HL-60/S4 treated with phorbol 12-myristate 13-acetate at 8.2 ng/mL for 4 days and 3 days (cell line): Measurements from ENCODE around the gene CLCA1.

Experiments used
- in situ Hi-C: fragments of 300-500 bp; cut with MboI; formaldehyde crosslinking; loops from 2 replicates; pipeline ENCODE4 v1.15.0; 2022; ENCODE audit warnings: low sequenced_read_pairs

The CLCA1 gene, protein sequence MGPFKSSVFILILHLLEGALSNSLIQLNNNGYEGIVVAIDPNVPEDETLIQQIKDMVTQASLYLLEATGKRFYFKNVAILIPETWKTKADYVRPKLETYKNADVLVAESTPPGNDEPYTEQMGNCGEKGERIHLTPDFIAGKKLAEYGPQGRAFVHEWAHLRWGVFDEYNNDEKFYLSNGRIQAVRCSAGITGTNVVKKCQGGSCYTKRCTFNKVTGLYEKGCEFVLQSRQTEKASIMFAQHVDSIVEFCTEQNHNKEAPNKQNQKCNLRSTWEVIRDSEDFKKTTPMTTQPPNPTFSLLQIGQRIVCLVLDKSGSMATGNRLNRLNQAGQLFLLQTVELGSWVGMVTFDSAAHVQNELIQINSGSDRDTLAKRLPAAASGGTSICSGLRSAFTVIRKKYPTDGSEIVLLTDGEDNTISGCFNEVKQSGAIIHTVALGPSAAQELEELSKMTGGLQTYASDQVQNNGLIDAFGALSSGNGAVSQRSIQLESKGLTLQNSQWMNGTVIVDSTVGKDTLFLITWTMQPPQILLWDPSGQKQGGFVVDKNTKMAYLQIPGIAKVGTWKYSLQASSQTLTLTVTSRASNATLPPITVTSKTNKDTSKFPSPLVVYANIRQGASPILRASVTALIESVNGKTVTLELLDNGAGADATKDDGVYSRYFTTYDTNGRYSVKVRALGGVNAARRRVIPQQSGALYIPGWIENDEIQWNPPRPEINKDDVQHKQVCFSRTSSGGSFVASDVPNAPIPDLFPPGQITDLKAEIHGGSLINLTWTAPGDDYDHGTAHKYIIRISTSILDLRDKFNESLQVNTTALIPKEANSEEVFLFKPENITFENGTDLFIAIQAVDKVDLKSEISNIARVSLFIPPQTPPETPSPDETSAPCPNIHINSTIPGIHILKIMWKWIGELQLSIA

GRCh38 chr1:86468501-86468977, at the start of gene CLCA1:
Gene CLCA1, plus strand, starts transcription at chr1:86468927. Its CDS starts 45 bp downstream, at chr1:86468972.
- in situ Hi-C loops, result no loop called here

- in situ Hi-C loops, result no loop called here
Measured at GRCh38 chr1:86419277-86419903, 49.3 kb upstream of the CLCA1 start.

GRCh38 chr1:86421601-86422280, 47.0 kb upstream of the CLCA1 start:
- in situ Hi-C loops, result no loop called here

GRCh38 chr1:86423473-86423872, 45.3 kb upstream of the CLCA1 start:
- in situ Hi-C loops, result no loop called here

- in situ Hi-C loops, result no loop called here
Measured at GRCh38 chr1:86423873-86424272, 44.9 kb upstream of the CLCA1 start, which contains the start of gene CLCA2. Gene CLCA2, plus strand, starts transcription at chr1:86424171. Its CDS starts 77 bp downstream, at chr1:86424248.

DNA sequence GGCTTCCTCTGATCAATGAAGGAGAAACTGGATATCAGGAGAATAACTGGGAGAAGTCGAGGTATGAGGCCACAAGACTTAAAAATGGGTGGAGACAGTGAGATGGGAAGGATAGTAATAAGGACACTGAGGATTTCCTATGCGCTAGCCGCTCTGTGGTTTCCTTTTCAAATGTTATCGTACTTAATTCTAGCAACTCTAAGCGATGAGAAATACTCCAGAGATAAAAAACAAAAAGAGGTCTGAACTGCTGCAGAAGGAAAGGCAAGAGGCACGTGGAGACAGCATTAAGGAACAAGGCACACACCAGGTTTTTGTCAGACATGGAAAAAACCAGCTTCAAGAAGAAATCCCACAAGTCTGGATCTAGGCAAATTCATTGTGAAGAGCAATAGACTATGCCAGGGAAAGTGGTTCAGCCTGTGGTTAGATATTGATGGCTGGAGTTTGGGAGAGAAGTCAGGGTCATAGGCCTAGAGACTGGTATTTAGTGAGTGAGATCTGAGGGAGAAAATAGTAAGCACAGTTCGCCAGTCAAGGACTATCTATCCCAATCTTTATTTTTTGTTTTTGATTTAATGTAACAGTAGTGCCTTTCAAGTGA, 39.5 kb upstream of the CLCA1 start:
- in situ Hi-C loops, result no loop called here

DNA sequence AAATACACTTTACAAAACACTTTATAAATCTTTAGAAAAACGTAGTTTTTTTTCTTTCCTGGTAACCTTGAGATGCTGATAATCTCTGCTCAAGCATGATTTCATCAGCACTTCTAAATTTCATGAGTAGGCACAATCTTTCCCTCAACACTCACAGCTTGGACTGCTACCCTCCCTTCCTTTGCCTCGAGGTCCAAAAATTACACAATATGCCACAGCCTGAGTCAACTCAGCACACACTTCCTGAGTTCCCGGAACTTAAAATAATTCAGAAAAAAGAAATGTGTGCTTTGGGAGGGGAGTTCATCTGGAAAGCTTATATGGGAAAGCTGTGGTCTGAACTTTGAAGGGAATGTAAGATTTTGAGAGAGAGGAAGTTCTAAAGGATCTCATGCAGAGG, 38.9 kb upstream of the CLCA1 start:
- in situ Hi-C loops, result no loop called here

DNA sequence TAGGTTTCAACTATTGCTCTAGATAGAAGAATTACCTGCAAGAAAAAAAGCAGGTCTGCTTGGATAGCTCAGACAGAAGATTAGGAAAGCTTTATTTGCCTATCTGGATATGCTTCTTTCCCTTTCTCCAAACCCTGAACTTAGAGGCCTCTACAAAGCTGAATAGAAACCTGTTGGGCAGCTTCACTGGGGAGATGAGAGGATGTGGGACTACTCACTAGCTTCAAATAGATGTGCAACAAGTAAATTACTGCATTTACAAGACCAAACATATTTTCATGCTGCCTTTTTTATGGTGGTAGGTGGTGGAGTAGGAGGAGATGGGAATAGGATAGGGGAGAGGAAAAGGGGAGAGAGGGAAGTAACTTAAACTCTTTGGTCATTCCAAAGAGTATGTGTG, 38.4 kb upstream of the CLCA1 start:
- in situ Hi-C loops, result no loop called here

- in situ Hi-C loops, result no loop called here
Measured at GRCh38 chr1:86434059-86434458, 34.7 kb upstream of the CLCA1 start.

- in situ Hi-C loops, result no loop called here
Measured at GRCh38 chr1:86435327-86435726, 33.4 kb upstream of the CLCA1 start.

DNA sequence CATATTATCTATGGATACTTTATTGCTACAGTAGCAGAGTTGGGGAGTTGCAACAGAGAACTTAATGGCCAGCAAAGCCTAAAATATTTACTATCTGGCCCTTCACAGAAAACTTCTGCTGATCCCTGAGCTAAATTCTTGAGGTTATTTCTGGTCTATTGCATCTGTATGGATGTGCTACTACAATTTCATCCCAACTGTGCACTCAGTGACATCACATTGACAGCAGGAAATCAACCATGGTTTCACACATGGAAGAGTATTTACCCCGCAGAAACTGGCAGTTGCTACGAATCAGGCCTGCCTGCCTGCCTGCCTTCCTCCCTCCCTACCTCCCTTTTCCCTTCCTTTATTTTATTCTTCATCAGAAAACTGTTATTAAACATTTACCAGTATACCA, 32.7 kb upstream of the CLCA1 start:
- in situ Hi-C loops, result no loop called here

DNA sequence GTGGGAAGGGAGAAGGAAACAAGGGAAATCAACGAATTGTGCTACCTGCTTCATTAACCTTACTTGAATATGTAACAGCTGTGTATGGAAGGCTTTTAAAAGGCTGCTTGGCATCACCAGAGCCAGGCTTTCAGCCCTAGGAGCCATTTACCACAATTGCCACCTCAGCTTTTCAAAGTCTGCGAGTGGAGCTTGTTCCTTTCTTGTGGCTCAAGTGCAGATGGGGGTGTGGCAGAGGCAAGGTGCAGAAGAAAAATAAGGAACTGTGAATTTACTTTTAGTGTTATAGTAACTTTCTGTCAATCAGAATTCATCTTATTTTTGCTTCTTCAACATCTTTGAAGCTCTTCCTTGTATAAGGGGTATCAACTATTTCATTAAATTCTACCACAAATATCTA, 27.1 kb upstream of the CLCA1 start:
- in situ Hi-C loops, result no loop called here

DNA sequence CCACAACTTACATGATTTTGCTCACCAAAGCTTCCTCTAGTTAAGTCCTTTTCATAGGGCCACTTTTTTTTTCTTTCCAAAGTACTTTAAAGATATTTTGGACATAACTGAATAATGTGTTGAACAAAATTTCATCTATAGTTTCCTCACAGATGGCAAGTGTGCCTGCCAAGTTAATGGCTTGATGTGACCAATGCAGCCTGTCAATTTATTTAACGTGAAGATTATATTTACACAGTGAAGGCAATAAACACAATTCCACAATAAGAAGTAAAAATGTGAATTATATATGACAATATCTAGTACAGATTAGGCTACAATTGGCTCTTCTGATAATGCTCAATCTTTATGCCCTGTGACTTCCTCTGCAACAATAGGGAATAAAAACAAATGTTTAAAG, 26.7 kb upstream of the CLCA1 start:
- in situ Hi-C loops, result no loop called here

DNA sequence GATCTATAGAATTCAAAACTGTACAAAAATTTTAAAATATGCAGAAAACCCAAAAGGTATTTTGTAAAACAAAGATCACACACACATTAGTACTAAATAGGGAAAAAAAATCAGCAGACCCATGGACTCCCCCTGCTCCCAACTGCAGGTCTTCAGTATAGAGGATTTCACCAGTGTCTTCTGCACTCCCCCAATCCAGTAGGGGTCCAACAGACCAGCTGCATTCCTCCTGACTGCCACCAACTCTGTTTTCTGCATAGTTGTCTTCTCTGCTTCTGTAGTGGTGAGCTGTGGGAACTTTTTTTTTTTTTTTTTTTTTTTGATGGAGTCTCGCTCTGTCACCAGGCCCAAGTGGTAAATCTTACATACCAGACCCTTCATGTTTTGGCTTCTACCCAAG, 22.8 kb upstream of the CLCA1 start:
- in situ Hi-C loops, result no loop called here

GRCh38 chr1:86447198-86447790, 21.4 kb upstream of the CLCA1 start:
- in situ Hi-C loops, result no loop called here

- in situ Hi-C loops, result no loop called here
Measured at GRCh38 chr1:86448670-86449069, 20.1 kb upstream of the CLCA1 start.

DNA sequence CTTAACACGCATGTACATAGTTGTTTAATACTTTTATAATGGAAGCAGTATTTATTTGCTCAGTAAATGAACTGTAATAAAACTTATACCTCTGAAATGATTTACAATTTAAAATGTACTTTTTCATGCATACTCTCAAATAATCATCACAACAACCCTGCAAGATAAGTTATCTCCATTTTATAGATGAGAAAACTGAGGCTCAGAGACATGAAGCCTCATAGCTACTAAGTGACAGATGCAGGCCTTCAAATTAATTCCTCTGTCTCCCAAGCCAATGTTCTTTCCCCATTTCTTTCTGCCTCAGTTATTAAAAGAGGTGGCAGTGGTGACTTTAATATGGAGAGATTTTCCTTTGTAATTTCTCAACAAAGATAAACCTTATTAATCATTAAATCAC, 19.6 kb upstream of the CLCA1 start:
- in situ Hi-C loops, result no loop called here

GRCh38 chr1:86450847-86451246, 17.9 kb upstream of the CLCA1 start:
- in situ Hi-C loops, result no loop called here

- in situ Hi-C loops, result no loop called here
Measured at GRCh38 chr1:86453664-86454063, 15.1 kb upstream of the CLCA1 start.

DNA sequence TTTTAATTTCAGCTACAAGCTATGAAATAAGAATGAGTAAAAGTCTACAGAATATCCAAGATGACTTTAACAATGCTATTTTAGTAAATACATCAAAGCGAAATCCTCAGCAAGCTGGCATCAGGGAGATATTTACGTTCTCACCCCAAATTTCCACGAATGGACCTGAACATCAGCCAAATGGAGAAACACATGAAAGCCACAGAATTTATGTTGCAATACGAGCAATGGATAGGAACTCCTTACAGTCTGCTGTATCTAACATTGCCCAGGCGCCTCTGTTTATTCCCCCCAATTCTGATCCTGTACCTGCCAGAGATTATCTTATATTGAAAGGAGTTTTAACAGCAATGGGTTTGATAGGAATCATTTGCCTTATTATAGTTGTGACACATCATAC, 13.7 kb upstream of the CLCA1 start:
- in situ Hi-C loops, result no loop called here
